ENCODE results near the gene CIAO2A. TPM values are rescaled to one million over a fixed set of nuclear protein-coding genes. Genes with fewer than 3 reads are reported as not detected.
"Not testable (repeated sequence)": the region's sequence is repeated elsewhere in the genome, so short reads cannot be mapped to it uniquely, and the experiment has no call there.

The CIAO2A gene
- total RNA-seq, 2 donors from 2014 or later: 54.6 to 63.2 TPM

- H3K9me3 ChIP-seq (ENCODE audit: control insufficient read depth, low read length): peaks cover 3% of the 10 kb centered on the region
- no peaks in the 10 kb centered on the region for H3K36me3 ChIP-seq (ENCODE audit: control insufficient read depth, insufficient read depth, low read length)
- no peaks in the 10 kb centered on the region for H3K4me1 Mint-ChIP-seq
- TF ChIP-seq CTCF (conservative IDR thresholded peaks at IDR 0.05): no peak
- H3K4me1 ChIP-seq (ENCODE audit: control insufficient read depth, insufficient read depth, low read length): no peaks in the 10 kb centered on the region
- H3K4me3 Mint-ChIP-seq: no peak overlapping the region
- no peak overlapping the region for H3K27ac ChIP-seq (ENCODE audit: low read depth, low read length)
- H3K27ac Mint-ChIP-seq: no peak overlapping the region
- WGBS, 2 experiments (ENCODE audit: insufficient coverage in 1 of 2, insufficient read length in 1 of 2): 93 to 98% methylated on average over 11 to 29 of the region's 29 CpGs
- no peaks in the 10 kb centered on the region for H3K36me3 Mint-ChIP-seq (ENCODE audit: low read depth)
- peaks cover 16% of the 10 kb centered on the region for H3K9me3 Mint-ChIP-seq
- H3K27me3 Mint-ChIP-seq (ENCODE audit: insufficient read depth): no peaks in the 10 kb centered on the region
- no peaks in the 10 kb centered on the region for H3K27me3 ChIP-seq (ENCODE audit: control insufficient read depth, insufficient read depth, low read length, poor library complexity, severe bottlenecking)
- H3K9ac ChIP-seq (ENCODE audit: extremely low read depth, low read length, poor library complexity, severe bottlenecking): no peak overlapping the region
- DNase-seq: no peak
- no peak overlapping the region for H3K4me3 ChIP-seq (ENCODE audit: low read length)
Observed at GRCh38 chr15:64060716-64061115, 32.9 kb downstream of the CIAO2A start.

- 93 to 100% methylated on average over 1 to 2 of the region's 2 CpGs for WGBS, 2 experiments (ENCODE audit: insufficient coverage in 1 of 2, insufficient read length in 1 of 2)
- not testable (repeated sequence) for H3K27me3 Mint-ChIP-seq (ENCODE audit: insufficient read depth)
Observed at GRCh38 chr15:64059104-64059503, 34.5 kb downstream of the CIAO2A start.

GRCh38 chr15:64058279-64058678 lies 35.4 kb downstream of the CIAO2A start:
- Mint-ChIP-seq H3K4me3 (no peak overlapping the region), H3K27ac (no peak overlapping the region), H3K4me1 (no peaks in the 10 kb centered on the region), H3K36me3 (ENCODE audit: low read depth) (no peaks in the 10 kb centered on the region), H3K27me3 (ENCODE audit: insufficient read depth) (no peaks in the 10 kb centered on the region), H3K9me3 (peaks cover 16% of the 10 kb centered on the region)
- Histone ChIP-seq H3K27ac (ENCODE audit: low read depth, low read length) (no peak overlapping the region), H3K9me3 (ENCODE audit: control insufficient read depth, low read length) (peaks cover 3% of the 10 kb centered on the region), H3K4me1 (ENCODE audit: control insufficient read depth, insufficient read depth, low read length) (no peaks in the 10 kb centered on the region), H3K9ac (ENCODE audit: extremely low read depth, low read length, poor library complexity, severe bottlenecking) (no peak overlapping the region), H3K4me3 (ENCODE audit: low read length) (no peak overlapping the region), H3K27me3 (ENCODE audit: control insufficient read depth, insufficient read depth, low read length, poor library complexity, severe bottlenecking) (no peaks in the 10 kb centered on the region), H3K36me3 (ENCODE audit: control insufficient read depth, insufficient read depth, low read length) (no peaks in the 10 kb centered on the region)
- TF ChIP-seq CTCF (conservative IDR thresholded peaks at IDR 0.05): no peak
- DNase-seq: no peak
- 88 to 100% methylated on average over 3 to 5 of the region's 5 CpGs for WGBS, 2 experiments (ENCODE audit: insufficient coverage in 1 of 2, insufficient read length in 1 of 2)

More at GRCh38 chr15:64059104-64059503, 34.5 kb downstream of the CIAO2A start:
- H3K36me3 Mint-ChIP-seq (ENCODE audit: low read depth); H3K36me3 ChIP-seq (ENCODE audit: control insufficient read depth, insufficient read depth, low read length); H3K4me3 ChIP-seq (ENCODE audit: low read length); H3K4me3 Mint-ChIP-seq; H3K27ac Mint-ChIP-seq; H3K4me1 Mint-ChIP-seq; H3K4me1 ChIP-seq (ENCODE audit: control insufficient read depth, insufficient read depth, low read length); DNase-seq; H3K27me3 ChIP-seq (ENCODE audit: control insufficient read depth, insufficient read depth, low read length, poor library complexity, severe bottlenecking); H3K9me3 ChIP-seq (ENCODE audit: control insufficient read depth, low read length); H3K27ac ChIP-seq (ENCODE audit: low read depth, low read length); H3K9ac ChIP-seq (ENCODE audit: extremely low read depth, low read length, poor library complexity, severe bottlenecking): not testable (repeated sequence)
- H3K9me3 Mint-ChIP-seq: peaks cover 16% of the 10 kb centered on the region

- not testable (repeated sequence) for H3K36me3 Mint-ChIP-seq (ENCODE audit: low read depth); H3K27me3 Mint-ChIP-seq (ENCODE audit: insufficient read depth); H3K9me3 Mint-ChIP-seq; H3K4me3 ChIP-seq (ENCODE audit: low read length); H3K36me3 ChIP-seq (ENCODE audit: control insufficient read depth, insufficient read depth, low read length); H3K9me3 ChIP-seq (ENCODE audit: control insufficient read depth, low read length); H3K4me1 Mint-ChIP-seq; H3K4me1 ChIP-seq (ENCODE audit: control insufficient read depth, insufficient read depth, low read length); H3K27me3 ChIP-seq (ENCODE audit: control insufficient read depth, insufficient read depth, low read length, poor library complexity, severe bottlenecking); H3K27ac ChIP-seq (ENCODE audit: low read depth, low read length); DNase-seq; H3K27ac Mint-ChIP-seq; H3K9ac ChIP-seq (ENCODE audit: extremely low read depth, low read length, poor library complexity, severe bottlenecking); H3K4me3 Mint-ChIP-seq
- WGBS, 2 experiments (ENCODE audit: insufficient coverage in 1 of 2, insufficient read length in 1 of 2): 90 to 91% methylated on average over 8 to 12 of the region's 12 CpGs
Observed at GRCh38 chr15:64053674-64054073, 40.0 kb downstream of the CIAO2A start.

All from endodermal cell (in vitro differentiated cells).